Measurements from ENCODE around the gene PEPD.

GRCh38 chr19:33461256-33462111 lies 60.1 kb downstream of the PEPD start:
- no peak for TF ChIP-seq CTCF (IDR thresholded peaks at IDR 0.05; ENCODE audit: low read length)
- no peak for TF ChIP-seq EZH2phosphoT487 (IDR thresholded peaks at IDR 0.05; ENCODE audit: low read length)
- TF ChIP-seq EZH2 (optimal IDR thresholded peaks at IDR 0.05; ENCODE audit: low read depth, low read length), result no peak
